ENCODE results near the gene SLC35C1. TPM values are rescaled to one million over a fixed set of nuclear protein-coding genes. Genes with fewer than 3 reads are reported as not detected.

Gene SLC35C1
- total and polyA plus RNA-seq, 9 of the 15 experiments (the other 6 are each of a cell fraction or from before 2014, with no cell fraction given): 0.65 to 13.1 (median 2.4) TPM

DNA sequence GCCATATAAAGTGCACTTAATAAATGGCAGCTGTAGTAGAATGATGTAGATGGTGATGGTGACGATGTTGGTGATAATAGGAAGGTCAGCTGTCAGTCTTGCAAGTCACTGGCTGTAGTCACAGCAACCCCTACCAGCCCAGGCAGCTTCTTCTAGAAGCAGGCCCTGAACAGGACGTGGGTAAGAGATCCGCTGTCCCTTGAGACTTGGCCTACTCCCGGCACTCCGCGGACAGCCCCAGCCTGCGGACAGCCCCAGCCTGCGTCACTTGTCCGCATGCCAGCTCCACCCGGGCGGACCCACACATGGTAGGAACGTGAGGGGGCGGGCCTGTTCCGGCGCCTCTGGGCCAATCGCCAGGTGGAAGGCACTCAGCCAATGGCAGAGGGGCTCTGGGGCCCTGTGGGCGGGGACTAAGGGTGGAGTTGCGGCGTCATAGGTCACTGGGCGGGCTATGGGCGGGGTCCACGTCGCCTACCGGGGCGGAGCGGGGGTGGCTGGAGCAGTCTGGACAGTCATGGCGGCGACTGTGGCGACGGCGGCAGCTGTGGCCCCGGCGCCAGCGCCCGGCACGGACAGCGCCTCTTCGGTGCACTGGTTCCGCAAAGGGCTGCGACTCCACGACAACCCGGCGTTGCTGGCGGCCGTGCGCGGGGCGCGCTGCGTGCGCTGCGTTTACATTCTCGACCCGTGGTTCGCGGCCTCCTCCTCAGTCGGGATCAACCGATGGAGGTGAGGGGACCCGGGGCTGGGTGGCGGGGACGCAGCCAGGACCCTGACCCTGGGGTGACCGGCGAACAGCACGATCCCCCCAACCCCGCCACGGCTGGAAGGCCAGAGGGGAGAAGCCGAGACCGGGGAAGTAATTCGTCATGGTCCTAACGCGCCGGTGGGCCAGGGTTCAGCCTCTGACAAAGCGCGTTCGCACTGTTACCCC lies 42.3 kb downstream of the SLC35C1 start, which contains the start of gene CRY2 (continued):
- TF ChIP-seq, protein P1, sequence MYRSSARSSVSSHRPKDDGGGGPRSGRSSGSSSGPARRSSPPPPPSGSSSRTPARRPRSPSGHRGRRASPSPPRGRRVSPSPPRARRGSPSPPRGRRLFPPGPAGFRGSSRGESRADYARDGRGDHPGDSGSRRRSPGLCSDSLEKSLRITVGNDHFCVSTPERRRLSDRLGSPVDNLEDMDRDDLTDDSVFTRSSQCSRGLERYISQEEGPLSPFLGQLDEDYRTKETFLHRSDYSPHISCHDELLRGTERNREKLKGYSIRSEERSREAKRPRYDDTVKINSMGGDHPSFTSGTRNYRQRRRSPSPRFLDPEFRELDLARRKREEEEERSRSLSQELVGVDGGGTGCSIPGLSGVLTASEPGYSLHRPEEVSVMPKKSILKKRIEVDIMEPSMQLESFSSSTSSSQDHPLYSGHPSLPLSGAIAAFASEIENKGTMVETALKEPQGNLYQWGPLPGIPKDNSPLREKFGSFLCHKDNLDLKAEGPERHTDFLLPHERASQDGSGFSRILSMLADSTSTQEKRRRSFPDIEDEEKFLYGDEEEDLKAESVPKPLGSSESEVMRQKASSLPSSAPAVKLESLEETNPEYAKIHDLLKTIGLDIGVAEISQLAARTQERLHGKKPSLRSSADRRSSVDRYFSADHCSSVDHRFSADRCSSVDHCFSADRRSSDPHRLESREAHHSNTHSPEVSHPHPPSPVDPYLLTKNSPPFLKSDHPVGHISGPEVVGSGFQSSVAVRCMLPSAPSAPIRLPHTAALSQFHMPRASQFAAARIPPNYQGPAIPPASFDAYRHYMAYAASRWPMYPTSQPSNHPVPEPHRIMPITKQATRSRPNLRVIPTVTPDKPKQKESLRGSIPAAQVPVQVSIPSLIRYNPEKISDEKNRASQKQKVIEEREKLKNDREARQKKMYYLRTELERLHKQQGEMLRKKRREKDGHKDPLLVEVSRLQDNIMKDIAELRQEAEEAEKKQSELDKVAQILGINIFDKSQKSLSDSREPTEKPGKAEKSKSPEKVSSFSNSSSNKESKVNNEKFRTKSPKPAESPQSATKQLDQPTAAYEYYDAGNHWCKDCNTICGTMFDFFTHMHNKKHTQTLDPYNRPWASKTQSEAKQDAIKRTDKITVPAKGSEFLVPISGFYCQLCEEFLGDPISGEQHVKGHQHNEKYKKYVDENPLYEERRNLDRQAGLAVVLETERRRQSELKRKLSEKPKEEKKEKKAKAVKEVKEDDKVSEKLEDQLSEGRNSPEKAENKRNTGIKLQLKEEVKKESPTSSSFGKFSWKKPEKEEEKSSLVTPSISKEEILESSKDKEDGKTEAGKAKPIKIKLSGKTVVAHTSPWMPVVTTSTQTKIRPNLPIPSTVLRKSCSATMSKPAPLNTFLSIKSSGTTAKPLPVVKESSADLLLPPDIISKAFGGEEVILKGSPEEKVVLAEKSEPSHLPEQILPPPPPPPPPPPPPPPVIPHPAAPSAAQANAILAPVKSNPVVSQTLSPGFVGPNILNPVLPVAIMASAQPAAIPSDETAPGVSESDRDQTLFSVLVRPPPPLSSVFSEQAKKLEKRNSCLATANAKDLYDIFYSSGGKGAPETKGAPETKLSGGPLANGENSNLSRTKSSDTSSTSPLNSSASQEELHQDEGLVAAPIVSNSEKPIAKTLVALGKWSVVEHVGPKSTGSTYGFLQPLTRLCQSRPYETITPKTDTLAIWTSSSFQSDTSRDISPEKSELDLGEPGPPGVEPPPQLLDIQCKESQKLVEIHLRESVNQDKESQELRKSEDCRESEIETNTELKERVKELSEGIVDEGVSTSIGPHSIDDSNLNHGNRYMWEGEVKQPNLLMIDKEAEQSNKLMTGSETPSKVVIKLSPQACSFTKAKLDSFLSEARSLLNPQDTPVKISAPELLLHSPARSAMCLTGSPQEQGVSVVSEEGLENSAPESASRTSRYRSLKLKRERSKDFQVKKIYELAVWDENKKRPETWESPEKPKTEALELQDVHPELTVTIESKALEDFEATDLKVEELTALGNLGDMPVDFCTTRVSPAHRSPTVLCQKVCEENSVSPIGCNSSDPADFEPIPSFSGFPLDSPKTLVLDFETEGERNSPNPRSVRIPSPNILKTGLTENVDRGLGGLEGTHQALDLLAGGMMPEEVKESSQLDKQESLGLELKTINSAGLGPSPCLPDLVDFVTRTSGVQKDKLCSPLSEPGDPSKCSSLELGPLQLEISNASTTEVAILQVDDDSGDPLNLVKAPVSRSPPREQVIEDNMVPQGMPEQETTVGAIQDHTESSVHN (IDR thresholded peaks at IDR 0.05; ENCODE audit: borderline replicate concordance in 1 of 2, low read depth in 1 of 2): no peak
- TF ChIP-seq ZNF644 (tag; IDR thresholded peaks at IDR 0.05; ENCODE audit: low read depth) (no peak), PHF8 (IDR thresholded peaks at IDR 0.05; ENCODE audit: borderline replicate concordance, low read length) (peak; percentile 94; the same call in 1 of the 2 replicates), FOXA3 (CRISPR knock-in tag; conservative IDR thresholded peaks at IDR 0.05 in 1 of 2, IDR thresholded peaks at IDR 0.05 in 1 of 2) (peak in 1 of 2 experiments; percentile 92; a peak in 1 of 4 replicates), KDM4B (IDR thresholded peaks at IDR 0.05; ENCODE audit: borderline replicate concordance in 2 of 2, low read depth in 1 of 2) (0 out of 4 replicates have a peak, but pooled peaks of 1 of the 2 experiments have one; percentile 33), NEUROD1 (IDR thresholded peaks at IDR 0.05; ENCODE audit: borderline replicate concordance, low read depth, low read length, partially characterized antibody) (peak; percentile 18), SMAD4 (CRISPR knock-in tag; conservative IDR thresholded peaks at IDR 0.05) (peak; percentile 84), KDM5B (IDR thresholded peaks at IDR 0.05; ENCODE audit: insufficient replicate concordance, low read depth, low read length) (peak; percentile 94), ZKSCAN1 (IDR thresholded peaks at IDR 0.05; ENCODE audit: low read depth, low read length) (peak; percentile 56; the same call in 1 of the 2 replicates)
- TF ChIP-seq, protein P2, sequence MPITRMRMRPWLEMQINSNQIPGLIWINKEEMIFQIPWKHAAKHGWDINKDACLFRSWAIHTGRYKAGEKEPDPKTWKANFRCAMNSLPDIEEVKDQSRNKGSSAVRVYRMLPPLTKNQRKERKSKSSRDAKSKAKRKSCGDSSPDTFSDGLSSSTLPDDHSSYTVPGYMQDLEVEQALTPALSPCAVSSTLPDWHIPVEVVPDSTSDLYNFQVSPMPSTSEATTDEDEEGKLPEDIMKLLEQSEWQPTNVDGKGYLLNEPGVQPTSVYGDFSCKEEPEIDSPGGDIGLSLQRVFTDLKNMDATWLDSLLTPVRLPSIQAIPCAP (CRISPR knock-in tag; IDR thresholded peaks at IDR 0.05; ENCODE audit: borderline replicate concordance): peak; percentile 20; the same call in 1 of the 2 replicates
- TF ChIP-seq, protein P3, sequence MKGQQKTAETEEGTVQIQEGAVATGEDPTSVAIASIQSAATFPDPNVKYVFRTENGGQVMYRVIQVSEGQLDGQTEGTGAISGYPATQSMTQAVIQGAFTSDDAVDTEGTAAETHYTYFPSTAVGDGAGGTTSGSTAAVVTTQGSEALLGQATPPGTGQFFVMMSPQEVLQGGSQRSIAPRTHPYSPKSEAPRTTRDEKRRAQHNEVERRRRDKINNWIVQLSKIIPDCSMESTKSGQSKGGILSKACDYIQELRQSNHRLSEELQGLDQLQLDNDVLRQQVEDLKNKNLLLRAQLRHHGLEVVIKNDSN (CRISPR knock-in tag; IDR thresholded peaks at IDR 0.05): peak; percentile 83

All from K562 (cell line).